Stimulated activated CD4-positive, alpha-beta T cell treated with anti-CD3 and anti-CD28 coated beads, Interleukin-4, amount 100 ng/mL, for 48 hours (primary cell): ENCODE measurements around the gene SPON2.
A peak's percentile ranks its signal among the peaks of the same experiment; 100 is the strongest.
"Not testable (repeated sequence)": the region's sequence is repeated elsewhere in the genome, so short reads cannot be mapped to it uniquely, and the experiment has no call there.

Experiments
- DNase-seq, 2 donors: peaks; one replicate each; pipeline ENCODE4 v3.0.0-alpha.2; 2020; ENCODE audit warnings: low read depth in 2 of 2

Gene SPON2

DNA sequence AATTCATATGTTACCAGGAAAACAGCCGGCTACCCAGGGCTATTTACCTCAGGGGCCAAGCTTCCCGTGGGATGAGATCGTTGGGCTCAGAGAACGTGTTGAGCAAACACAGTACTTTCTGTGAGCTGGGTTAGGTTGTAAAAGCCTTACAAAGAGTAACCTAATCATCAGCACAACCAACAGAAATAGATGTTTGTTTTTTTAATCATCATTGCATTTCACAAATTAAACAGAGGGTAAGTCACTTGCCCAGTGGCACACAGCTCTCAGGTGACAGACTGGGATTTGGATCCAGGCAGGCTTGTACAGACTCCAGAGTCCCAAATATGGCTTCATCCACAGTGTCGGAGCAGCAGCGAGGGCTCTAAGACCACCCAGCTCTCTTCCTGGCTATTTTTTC lies 20.1 kb downstream of the SPON2 start:
- no peak for DNase-seq

DNA sequence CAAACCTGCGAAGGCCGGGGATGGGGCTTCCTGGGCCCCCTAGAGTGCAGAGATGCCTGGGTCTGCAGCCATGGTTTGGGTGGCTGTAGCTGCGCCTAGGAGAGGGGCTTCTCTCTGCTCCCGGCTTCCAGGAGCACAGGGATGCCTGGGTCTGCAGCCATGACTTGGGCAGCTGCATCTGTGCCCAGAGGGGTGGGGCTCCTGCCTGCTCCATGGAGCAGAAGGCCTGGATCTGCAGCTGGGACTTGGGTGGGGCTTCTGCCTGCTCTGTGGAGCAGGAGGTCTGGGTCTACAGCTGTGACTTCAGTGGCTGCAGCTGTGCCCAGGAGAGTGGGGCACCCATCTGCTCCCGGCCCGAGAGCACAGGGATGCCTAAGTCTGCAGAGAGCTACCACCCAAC lies 20.8 kb downstream of the SPON2 start:
- DNase-seq: no peak

DNA sequence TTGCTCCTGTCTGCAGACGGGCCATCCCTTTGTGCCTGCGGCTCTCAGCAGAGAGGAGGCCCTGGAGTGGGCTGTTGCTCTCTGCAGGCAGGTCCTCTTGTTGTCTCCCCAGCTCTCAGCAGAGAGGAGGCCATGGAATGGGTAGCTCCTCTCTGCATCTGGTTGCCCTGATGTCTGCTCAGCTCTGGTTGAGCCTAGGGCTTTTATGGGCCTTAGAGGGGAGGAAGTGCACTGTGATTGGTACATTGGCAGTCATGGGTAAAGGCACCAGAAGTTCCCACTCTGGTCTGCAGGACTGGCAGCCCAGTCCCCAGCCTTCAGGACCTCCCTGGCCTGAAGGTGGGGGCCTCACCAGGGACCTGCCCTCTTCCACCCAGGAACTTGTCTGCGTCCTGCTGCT lies 21.5 kb downstream of the SPON2 start:
- no peak for DNase-seq

DNA sequence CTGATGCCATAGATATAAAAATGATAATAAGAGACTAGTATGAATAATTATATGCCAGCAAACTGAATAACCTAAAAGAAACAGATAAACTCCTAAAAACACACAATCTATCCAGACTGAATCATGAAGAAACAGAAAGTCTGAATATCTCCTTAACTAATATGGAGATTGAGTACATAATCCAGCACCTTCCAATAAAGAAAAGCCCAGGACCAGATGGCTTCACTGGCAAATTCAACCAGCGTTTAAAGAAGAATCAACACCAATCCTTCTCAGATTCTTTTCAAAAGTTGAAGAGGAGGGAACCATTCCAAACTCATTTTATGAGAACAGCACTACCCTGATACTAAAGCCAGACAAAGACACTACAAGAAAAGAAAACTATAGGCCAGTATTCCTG lies 32.5 kb downstream of the SPON2 start:
- no peak for DNase-seq

DNA sequence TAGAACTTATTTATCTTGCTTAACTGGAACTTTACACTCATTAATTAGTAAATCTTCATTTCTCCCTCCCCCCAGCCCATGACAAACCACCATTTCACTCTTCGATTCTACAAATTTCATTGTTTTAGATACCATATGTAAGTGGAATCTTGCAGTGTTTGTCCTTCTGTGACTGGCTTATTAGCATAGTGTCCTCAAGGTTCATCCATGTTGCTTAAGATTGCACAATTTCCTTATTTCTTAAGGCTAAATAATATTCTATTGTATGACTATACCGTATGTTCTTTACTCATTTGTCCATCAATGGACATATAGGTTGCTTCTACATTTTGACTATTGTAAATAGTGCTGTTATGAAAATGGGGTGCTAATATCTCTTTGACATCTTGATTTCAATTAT lies 34.5 kb downstream of the SPON2 start:
- DNase-seq: no peak

DNA sequence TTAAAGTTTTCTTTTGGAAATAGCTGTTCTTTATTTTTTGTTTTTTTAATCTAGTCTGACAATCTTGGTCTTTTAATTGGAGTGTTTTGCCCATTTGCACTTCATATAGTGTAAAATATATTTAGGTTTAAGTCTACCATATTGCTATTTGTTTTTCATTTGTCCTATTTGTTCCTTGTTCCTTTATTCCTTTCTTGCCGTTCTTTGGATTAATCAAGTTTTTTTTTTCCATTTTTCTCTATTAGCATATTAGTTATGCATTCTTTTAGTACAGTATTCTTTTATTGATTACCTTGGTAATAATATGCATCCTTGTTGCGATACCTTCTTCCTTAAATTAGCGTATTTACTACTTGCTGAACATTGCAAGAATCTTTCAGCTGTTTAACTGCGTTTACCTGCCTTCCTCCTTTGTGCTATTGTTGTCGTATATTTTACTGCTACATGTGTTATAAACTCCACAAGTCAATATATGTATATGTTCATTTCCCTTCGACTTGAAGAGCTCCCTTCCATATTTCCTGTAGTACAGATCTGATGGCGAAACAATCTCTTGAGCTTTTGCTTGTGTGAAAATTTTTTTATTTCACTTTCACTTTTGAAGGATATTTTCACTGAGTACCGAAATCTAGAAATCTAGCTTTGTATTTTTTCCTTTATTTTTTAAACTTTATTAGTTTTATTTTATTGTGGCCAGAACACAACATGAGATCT lies 35.2 kb downstream of the SPON2 start:
- DNase-seq: no peak

DNA sequence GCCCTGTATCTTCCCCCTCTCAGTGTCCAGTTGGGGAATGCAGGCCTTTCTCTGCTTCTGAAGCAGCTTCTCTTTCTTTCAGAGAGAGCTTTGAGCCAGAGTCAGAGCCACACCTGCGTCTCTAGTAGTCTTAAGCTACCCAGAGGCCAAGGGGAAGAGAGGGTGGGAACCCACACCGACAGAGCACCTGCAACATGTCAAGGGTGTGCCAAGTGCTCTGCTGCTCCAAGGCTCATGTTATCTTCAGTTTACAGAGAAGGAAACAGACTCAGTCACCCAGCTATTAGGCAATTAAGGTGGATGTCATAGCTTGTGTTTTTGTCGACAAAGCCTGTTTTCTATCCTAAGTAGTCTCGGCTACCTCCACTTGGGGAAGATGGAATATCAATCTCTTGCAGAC lies 36.3 kb downstream of the SPON2 start:
- no peak for DNase-seq

DNA sequence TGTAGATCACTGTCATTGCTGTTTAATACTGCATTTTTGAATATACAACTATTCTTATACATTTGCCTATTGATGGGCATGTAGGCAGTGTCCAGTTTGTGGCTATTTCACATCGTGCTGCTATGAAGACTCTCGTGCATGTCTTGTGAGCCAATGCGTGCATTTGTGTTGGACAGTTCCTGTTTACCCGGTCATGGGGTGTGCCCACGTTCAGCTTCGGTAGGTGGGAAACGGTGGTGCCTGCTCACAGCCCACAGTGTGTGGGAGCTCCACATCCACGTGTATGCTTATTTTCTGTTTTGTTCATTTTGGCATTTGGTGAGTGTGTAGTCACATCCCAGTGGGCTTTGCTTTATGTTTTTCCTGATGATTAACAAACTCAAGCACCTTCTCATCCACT lies 39.4 kb downstream of the SPON2 start:
- no peak for DNase-seq

DNA sequence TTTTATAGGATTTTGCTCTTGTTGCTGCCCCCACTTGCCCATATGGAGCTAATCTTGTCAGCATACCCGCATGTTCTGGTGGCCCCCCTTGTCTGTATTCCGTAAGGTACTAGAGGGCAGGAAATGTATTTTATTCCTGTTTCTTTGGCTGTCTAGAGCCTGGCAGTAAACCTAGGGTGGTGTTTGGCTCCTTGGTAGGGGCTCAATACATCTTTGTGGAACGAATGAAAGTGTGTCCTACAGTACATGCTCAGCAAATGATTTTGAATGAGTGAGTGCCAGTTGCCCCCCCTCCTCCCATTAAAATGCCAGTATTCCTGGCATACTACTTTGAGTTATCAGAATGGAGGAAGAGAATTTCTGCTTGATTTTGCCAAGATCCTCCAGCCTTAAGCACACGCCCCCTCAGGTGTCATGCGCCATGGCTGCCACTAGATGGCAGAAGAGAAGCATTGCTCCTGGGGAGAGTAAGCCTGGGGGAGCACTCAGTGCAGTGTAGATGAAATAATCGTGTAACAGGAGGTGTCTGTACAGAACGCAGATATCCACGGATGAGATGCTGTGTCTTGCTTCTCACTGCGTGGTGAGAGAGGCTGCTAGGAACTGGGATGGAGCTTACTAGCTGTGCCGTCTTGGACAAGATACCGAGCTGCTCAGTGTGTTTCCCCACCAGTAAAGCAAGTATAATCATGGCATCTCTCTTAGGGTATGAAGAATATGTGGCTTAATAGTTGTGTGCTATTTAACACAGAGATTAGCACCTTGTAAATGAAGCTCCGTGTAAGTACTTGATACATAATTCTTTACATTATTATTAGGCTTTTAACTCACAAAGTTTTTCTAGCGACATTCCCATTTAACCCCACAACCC lies 41.8 kb downstream of the SPON2 start:
- peak; percentile 54 to 63 for DNase-seq

DNA sequence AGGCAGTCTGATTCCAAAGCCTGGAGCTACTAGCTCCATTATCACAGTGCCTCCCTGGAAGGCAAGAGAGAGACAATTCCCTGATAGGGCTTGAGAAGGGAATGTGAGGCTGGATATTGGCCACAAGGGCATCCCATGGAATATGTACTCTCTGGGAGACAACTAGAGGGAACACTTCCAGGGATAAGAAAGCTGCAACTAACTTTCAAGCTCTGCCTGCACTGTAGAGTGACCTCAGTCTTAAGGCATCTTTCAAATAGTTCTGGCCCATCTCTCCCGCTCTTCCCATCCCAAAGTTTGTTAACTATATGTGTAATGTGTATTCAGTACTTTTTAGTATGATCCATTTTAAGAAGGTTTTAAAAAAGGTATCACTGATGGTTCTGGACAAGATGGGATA lies 45.9 kb downstream of the SPON2 start:
- no peak for DNase-seq

DNA sequence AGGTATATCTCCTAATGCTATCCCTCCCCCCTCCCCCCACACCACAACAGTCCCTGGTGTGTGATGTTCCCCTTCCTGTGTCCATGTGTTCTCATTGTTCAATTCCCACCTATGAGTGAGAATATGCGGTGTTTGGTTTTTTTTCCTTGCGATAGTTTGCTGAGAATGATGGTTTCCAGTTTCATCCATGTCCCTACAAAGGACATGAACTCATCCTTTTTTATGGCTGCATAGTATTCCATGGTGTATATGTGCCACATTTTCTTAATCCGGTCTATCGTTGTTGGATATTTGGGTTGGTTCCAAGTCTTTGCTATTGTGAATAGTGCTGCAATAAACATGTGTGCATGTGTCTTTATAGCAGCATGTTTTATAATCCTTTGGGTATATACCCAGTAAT lies 46.9 kb downstream of the SPON2 start:
- not testable (repeated sequence) for DNase-seq

DNA sequence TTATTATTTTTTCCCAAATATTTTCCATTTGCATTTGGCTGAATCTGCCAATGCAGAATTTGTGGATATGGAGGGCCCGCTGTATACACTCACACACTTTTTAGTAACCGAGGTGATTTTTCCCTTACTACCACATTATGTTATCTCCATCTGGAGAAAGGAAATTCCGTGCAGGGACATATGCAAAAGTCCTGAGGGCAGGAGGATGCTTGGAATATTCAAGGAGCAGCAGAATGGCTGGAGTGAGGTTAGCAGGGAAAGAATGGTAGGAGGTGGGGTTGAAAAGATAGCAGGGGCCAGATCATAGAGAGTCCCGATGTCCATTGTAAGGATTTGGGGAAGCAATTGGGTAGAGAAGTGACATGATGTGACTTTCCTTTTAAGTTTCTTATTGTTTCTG lies 47.6 kb downstream of the SPON2 start:
- no peak for DNase-seq

DNA sequence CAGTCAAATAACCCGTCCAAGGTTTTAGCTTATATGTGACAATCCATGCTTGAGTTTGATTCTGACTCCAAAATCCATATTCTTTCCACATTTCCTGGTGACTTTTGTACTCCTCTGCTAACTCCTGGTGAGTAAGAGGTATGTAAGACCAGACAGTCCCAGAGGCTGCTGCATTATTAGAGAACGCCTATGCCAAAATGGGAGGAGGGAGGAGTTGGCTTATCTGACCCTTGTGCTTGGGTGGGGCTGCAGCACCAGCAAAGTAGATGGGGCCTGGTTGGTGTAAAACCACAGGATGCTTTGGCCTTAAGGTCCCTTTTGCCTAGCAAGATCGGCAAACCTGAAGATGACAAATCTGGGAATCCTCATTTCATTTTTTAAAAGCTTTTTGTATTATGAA lies 49.9 kb downstream of the SPON2 start:
- no peak for DNase-seq
